Cerebellar cortex (tissue), 1 donor: Measurements from ENCODE around the gene NME2.

Experiments used
- DNase-seq: peaks from one replicate; pipeline ENCODE4 v3.0.0-alpha.2; 2015; ENCODE audit warnings: low spot score

NME2 gene

GRCh38 chr17:51203838-51204237 is 37.6 kb downstream of the NME2 start:
- DNase-seq = no peak

GRCh38 chr17:51214920-51215319 is 48.7 kb downstream of the NME2 start:
- DNase-seq = no peak

- DNase-seq = no peak
These were observed 51.7 kb downstream of the NME2 start for GRCh38 chr17:51217946-51218345.

GRCh38 chr17:51221322-51221721 is 55.1 kb downstream of the NME2 start:
- no peak for DNase-seq
